Pancreas (tissue), 10 donors: Measurements from ENCODE around the gene RSPO3. TPM values are rescaled to one million over a fixed set of nuclear protein-coding genes. Genes with fewer than 3 reads are reported as not detected.

Experiments
- ATAC-seq, 4 donors: fragments of 200-7000 bp; cut with Tn5 transposase; one replicate each; pipeline versions ENCODE4 v1.8.0 to v1.9.1; 2020; ENCODE audit warnings: mild to moderate bottlenecking in 4 of 4, moderate library complexity in 4 of 4
- DNase-seq, 6 donors: peaks; one replicate each; pipeline ENCODE4 v3.0.0-alpha.2; 2020
- FAIRE-seq: peaks from 2 replicates; lab custom pipeline; 2012; peaks lifted over from hg19 to GRCh38; lab: Jason Lieb, UNC
- H3K27ac ChIP-seq, 4 donors: fragments of 200-600 bp; sonication (generic); 1 replicate in 3 of 4; 2 replicates in 1 of 4; pipeline versions ENCODE4 v1.5.0 to v1.8.0; 2020
- H3K27me3 ChIP-seq, 4 donors: fragments of 200-600 bp; one replicate each; pipeline ENCODE4 v1.8.0; 2021
- H3K36me3 ChIP-seq, 3 donors: fragments of 200-600 bp; sonication (generic) in 1 of 3; one replicate each; pipeline versions ENCODE4 v1.5.0 to v1.8.0; 2020 to 2021
- H3K4me1 ChIP-seq, 3 donors: fragments of 200-600 bp; one replicate each; pipeline ENCODE4 v1.8.0; 2021
- H3K4me3 ChIP-seq, 4 donors: fragments of 200-600 bp; sonication (generic) in 2 of 4; one replicate each; pipeline versions ENCODE4 v1.5.0 to v1.8.0; 2020 to 2021
- H3K9me3 ChIP-seq, 4 donors: fragments of 200-600 bp; one replicate each; pipeline ENCODE4 v1.8.0; 2021
- WGBS, 2 donors: extraction: QIAGEN DNeasy Blood & Tissue Kit; methylation state at CpG; one replicate each; pipeline ENCODE4 v1.1.7; 2013; 5-methylcytosine and 5-hydroxymethylcytosine counted together
- intact Hi-C, 3 donors: fragments of 100-400 bp; cut with DNase I; formaldehyde crosslinking; loops; one replicate each; pipeline versions ENCODE4 v1.11.1 to v1.14.2; 2022
- polyA plus RNA-seq, 2 donors: library from polyadenylated mRNA; stranded (reverse); fragments of 200-250 nt; gene quantifications; one replicate each; pipeline ENCODE4 v1.2.3, GENCODE V29; 2013
- total RNA-seq, 6 donors: library from RNA; stranded (reverse); fragmentation: NEBNext Ultra II Directional in 4 of 6; extraction: Animal tissue kit (Norgen Biotek cat#: 25700) in 4 of 6; gene quantifications; one replicate each; pipeline versions ENCODE4 v1.2.1 to v1.2.4, GENCODE V29; 2021 to 2023
- TF ChIP-seq, protein P1 (sequence below), 4 donors: fragments of 200-600 bp; sonication (generic) in 3 of 4; IDR thresholded peaks; one replicate each; pipeline versions ENCODE4 v1.5.0 to v1.8.0; 2021; ENCODE audit warnings: antibody characterized with exemption in 4 of 4
- donor health status: healthy with polysubstance abuse.
- donor health status: DM: no; HTN: no; CAD: no; lungs with moderate emphysema.
- donor health status: DM: no; HTN: no; CAD: no.
- donor health status: control.
- donor health status: control.
- donor health status: Bipolar disorder and iron deficiency.
- donor health status: DM: yes; HTN: yes; CAD: no.
- donor health status: DM: no; HTN: no; CAD: no.
- donor health status: DM: no; HTN: no; CAD: no.
- donor health status: DM: yes; HTN: yes; CAD: no.

RSPO3 gene
- total and polyA plus RNA-seq, 8 donors: 0.14 to 2.3 (median 0.96) TPM

DNA sequence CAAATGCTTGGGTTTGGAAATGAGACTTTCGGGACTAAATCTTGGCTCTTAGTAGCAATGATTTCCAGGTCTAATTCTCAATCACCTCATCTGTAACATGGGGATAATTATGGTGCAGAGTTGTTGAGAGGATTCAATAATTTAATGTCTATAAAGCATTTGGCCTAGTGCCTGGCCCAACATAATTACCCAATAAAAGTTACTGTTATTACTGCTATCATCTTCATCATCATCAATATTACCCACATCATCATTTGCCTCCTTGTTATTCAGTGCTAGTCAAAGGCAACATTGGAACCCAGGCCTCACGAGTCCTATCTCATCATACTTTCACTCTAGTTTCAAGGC is 34.5 kb upstream of the RSPO3 start:
- intact Hi-C loops: no loop called here
- H3K4me3 ChIP-seq: no peak overlapping the region
- H3K27ac ChIP-seq: no peak overlapping the region
- no peaks in the 10 kb centered on the region for H3K36me3 ChIP-seq
- H3K4me1 ChIP-seq: no peaks in the 10 kb centered on the region
- TF ChIP-seq, protein P1, sequence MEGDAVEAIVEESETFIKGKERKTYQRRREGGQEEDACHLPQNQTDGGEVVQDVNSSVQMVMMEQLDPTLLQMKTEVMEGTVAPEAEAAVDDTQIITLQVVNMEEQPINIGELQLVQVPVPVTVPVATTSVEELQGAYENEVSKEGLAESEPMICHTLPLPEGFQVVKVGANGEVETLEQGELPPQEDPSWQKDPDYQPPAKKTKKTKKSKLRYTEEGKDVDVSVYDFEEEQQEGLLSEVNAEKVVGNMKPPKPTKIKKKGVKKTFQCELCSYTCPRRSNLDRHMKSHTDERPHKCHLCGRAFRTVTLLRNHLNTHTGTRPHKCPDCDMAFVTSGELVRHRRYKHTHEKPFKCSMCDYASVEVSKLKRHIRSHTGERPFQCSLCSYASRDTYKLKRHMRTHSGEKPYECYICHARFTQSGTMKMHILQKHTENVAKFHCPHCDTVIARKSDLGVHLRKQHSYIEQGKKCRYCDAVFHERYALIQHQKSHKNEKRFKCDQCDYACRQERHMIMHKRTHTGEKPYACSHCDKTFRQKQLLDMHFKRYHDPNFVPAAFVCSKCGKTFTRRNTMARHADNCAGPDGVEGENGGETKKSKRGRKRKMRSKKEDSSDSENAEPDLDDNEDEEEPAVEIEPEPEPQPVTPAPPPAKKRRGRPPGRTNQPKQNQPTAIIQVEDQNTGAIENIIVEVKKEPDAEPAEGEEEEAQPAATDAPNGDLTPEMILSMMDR (IDR thresholded peaks at IDR 0.05): no peak
- DNase-seq (no peak), ATAC-seq (no peak), FAIRE-seq (no peak)
- no peaks in the 10 kb centered on the region for H3K27me3 ChIP-seq
- WGBS, 2 donors: 65 to 66% methylated on average over 2 of the region's 2 CpGs
- H3K9me3 ChIP-seq: no peaks in the 10 kb centered on the region

DNA sequence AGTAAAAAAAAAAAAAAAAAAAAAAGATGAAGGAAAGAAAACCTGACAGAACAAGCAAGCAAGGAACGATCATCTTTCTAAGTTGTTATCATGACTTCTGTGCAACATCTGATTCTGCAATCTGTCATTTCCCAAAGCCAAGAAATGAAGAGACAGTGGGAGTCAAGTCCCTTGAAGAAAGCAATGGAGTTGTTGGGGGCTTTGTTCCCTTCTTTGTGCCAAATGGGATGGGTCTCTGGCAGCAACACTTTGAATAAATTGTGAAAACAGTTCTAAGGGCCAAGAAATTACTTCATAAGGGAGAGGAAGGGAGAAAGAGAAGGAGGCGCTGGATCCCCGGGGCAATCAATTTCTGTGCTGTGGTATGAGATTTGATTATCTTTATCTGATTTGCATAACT is 33.3 kb upstream of the RSPO3 start:
- Histone ChIP-seq H3K27ac (no peak overlapping the region), H3K36me3 (no peaks in the 10 kb centered on the region), H3K9me3 (no peaks in the 10 kb centered on the region), H3K4me3 (no peak overlapping the region), H3K27me3 (no peaks in the 10 kb centered on the region), H3K4me1 (no peaks in the 10 kb centered on the region)
- DNase-seq: no peak
- no peak for FAIRE-seq
- 73 to 75% methylated on average over 3 of the region's 3 CpGs for WGBS, 2 donors
- intact Hi-C loops: no loop called here
- no peak for ATAC-seq
- TF ChIP-seq, protein P1 (IDR thresholded peaks at IDR 0.05): no peak

DNA sequence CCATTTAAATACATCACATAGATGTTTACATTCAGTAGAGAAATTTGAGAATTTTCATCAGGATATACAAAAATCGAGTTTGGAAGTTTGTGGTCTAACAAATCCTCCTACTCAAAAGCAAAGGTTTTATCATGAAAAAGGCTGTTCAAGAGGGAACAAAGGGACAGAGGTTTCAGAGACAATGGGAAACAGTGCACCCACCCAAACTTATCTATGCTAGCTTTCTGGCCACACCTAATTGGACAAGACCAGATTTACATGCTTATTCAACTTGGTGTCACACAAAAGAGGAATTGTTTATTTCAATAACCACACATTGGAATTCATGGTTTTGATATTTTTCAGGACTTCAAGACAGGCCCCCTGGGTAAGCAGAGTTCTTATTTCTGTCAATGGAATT is 28.4 kb upstream of the RSPO3 start:
- no peaks in the 10 kb centered on the region for H3K4me1 ChIP-seq
- 8 to 17% methylated on average over 1 of the region's 1 CpG for WGBS, 2 donors
- H3K4me3 ChIP-seq: no peak overlapping the region
- H3K27ac ChIP-seq: no peak overlapping the region
- no peak for FAIRE-seq
- no peak for DNase-seq
- H3K36me3 ChIP-seq: no peaks in the 10 kb centered on the region
- H3K27me3 ChIP-seq: no peaks in the 10 kb centered on the region
- no peaks in the 10 kb centered on the region for H3K9me3 ChIP-seq
- intact Hi-C loops: no loop called here
- ATAC-seq: no peak
- TF ChIP-seq, protein P1 (IDR thresholded peaks at IDR 0.05): no peak

DNA sequence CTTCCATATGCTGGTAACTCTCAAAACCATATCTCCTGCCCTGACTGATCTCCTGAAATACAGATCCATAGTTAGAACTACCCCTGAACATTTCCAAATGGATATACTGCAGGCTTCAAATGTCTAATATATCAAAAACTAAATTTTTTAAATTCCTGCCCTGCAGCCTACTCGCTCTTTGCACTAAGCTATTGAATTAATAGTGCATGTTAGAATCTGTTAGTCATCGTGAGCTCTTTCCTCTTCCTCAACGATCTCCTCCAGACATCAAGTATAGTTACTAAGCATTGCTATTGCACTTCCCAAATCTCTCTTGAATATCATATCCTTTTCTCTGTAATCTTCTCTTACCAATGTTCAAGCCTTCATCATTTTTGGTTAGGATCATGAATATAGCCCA is 26.0 kb upstream of the RSPO3 start:
- H3K9me3 ChIP-seq: no peaks in the 10 kb centered on the region
- no peaks in the 10 kb centered on the region for H3K27me3 ChIP-seq
- no peak for DNase-seq
- no peak for FAIRE-seq
- intact Hi-C loops: no loop called here
- WGBS, 2 donors: 57 to 64% methylated on average over 3 of the region's 3 CpGs
- TF ChIP-seq, protein P1 (IDR thresholded peaks at IDR 0.05): no peak
- no peak overlapping the region for H3K27ac ChIP-seq
- H3K4me3 ChIP-seq: no peak overlapping the region
- H3K4me1 ChIP-seq: no peaks in the 10 kb centered on the region
- no peak for ATAC-seq
- no peaks in the 10 kb centered on the region for H3K36me3 ChIP-seq

DNA sequence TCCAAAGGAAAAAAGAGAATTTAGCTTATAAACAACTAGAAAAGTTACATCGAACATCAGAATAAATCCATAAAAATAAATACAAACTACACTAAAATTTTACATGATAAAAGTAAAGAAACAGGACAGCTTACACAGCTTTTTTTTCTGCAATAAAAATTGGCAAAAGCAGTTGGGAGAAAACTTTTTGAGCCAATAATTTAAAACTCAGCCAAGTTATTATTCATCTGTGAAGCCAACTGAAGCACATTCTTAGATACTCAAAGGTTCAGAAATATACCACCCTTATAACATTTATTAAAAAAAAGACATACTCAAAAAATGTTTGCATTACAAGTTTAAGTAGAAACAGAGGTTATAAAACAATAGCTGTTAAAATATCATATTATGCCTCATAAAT is 23.7 kb upstream of the RSPO3 start:
- intact Hi-C loops: no loop called here
- 77 to 89% methylated on average over 1 of the region's 1 CpG for WGBS, 2 donors
- ATAC-seq: no peak
- no peak for FAIRE-seq
- H3K27ac ChIP-seq: no peak overlapping the region
- no peak for DNase-seq
- H3K9me3 ChIP-seq: no peaks in the 10 kb centered on the region
- TF ChIP-seq, protein P1 (IDR thresholded peaks at IDR 0.05): no peak
- no peaks in the 10 kb centered on the region for H3K36me3 ChIP-seq
- H3K4me3 ChIP-seq: no peak overlapping the region
- H3K27me3 ChIP-seq: no peaks in the 10 kb centered on the region
- H3K4me1 ChIP-seq: no peaks in the 10 kb centered on the region
